Activated CD4-positive, alpha-beta T cell treated with anti-CD3 and anti-CD28 coated beads for 1 hour (primary cell): ENCODE results near the gene FSTL5.
"Not testable (repeated sequence)": the region's sequence is repeated elsewhere in the genome, so short reads cannot be mapped to it uniquely, and the experiment has no call there.

ENCODE experiments used
- DNase-seq: peaks from one replicate; pipeline ENCODE4 v3.0.0-alpha.2; 2020

Gene FSTL5

DNA sequence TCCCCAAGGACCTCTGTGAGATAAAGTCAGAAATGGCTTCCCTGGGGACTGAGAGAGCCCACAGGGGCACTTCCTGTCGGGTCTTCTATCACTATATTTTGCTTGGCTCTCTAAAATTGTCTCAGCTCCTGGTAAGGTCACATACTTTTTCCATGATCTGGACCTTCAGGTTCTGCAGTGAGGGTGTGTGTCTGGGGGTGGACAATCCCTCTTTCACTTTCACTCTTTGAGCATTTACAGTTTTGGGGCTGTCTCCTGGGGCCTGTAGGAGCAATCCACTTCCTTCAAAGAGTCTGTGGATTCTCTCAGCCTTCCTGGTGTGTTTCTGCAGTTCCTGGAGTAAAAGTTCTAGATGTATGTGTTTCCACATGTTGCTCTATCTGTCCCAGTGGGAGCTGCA lies 335.7 kb downstream of the FSTL5 start:
- DNase-seq, result no peak

DNA sequence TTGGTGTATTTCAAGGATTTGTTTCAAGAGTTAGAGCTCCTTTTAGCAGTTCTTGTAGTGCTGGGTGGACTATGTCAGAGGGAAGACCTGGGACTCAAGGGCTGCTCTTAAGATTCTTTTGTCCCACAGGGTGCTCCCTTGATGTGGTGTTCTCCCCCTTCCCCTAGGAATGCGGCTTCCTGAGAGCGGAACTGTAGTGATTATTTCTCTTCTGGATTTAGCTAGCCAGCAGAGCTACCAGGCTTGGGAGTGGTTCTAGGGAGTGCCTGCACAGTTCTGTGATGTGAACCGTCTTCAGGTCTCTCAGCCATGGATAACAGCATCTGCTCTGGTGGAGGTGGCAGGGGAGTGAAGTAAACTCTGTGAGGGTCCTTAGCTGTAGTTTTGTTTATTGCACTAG lies 336.8 kb downstream of the FSTL5 start:
- no peak for DNase-seq

DNA sequence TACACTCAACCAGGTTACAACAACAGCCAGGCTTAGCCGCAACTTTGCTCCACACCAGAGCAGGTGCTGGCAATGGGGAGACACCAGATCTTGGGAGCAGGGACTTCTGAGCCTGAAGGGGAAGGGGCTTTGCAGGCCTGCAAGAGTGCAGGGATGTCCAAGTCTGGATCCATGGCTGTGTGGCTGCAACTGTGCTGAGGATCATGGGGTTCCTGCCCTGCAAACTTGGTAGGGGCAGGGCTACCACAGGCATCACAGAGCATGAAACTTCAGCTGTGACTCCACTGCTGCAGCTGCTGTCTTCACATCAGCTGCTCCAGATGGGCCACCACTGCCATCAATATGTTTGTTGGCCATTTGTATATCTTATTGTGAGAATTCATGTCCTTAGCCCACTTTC lies 340.4 kb downstream of the FSTL5 start:
- no peak for DNase-seq

DNA sequence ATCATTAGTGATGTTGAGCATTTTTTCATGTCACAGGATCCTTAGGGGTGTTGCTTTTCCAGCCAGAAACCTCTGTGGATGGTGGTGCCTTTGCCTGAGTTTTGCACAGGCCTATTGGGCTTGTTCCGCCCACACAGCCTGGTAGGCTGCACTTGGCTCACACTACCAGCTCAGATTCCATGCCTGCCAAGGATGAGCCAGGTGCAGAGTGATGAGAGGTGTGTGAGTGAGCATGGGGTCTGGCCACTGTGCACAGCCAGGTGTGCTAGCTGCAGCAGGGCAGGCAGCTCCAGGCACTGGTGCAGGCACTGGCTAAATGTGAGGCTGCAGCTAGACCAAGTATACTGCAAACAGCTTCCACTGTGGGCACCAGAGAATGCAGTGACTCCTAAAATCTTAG lies 341.6 kb downstream of the FSTL5 start:
- no peak for DNase-seq

DNA sequence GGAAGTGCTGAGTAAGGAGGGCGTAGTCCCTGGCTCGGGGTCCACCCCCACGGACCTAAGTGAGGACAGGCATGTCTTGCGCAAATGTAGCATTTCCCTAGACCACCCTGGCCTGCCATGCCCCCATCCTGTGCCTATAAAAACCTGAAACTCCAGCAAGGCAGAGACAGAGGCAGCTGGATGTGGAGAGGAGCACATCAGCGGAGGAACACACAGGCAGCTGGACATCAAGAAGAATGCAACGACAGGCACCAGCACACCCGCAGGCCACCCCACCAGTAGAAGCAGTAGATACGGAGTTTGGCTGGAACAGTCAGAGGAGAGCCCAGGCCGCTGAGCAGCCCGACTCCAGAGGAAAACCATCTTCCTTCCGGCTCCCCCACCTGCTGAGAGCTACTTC lies 345.9 kb downstream of the FSTL5 start:
- no peak for DNase-seq

DNA sequence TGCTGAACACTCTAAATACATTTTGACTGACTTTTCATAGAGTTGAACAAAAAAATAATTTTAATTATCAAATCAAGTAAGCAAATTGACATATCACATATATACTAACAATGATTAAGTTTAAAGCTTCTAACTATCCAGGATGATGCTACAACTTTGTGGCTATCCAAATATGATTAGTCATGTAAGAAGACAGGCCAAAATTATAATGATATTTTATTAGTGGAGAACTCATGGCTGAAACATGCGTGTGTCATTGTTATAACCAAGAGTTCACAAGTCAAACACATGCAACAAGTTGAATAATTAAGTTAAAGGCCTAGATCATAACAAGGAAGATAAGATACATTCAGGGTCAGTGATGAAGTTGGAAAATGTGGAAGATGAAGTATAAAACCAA lies 346.8 kb downstream of the FSTL5 start:
- no peak for DNase-seq

DNA sequence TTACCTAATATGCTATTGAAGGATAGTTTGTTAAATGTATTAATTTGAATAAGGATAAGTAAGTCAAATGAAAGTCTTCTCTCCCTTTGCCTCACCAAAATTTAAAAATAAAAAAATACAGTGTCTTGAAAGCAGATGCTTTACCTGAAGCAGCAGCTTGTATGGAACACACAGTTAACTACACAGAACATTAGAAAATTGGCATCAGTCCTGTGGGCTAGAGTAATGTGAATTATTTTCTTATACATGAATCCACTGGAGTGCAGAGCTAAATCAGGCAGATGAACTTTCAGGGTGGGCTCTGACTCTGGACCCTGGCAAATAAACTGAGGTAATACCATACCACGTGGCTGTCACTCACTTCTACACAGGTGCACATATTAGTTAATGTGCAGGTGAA lies 348.0 kb downstream of the FSTL5 start:
- DNase-seq, result no peak

DNA sequence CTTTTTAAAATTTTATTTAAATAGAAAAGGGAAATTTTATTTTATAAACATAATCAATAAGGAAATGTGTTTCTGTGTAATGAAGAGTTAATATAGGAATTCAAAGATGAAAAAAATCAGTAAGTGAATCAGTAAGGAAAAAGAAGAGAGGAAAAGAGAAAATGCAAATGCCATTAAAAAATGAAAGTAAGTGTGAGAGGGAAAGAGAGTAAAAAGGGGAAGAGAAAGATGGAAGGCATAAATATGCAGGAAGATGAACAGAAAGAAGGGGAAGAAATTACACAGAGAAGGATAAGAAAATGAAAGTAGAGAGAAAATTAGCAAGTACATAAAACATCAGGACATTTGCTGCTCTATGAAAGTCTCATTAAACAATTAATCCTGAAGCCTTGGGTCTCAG lies 349.9 kb downstream of the FSTL5 start:
- no peak for DNase-seq

DNA sequence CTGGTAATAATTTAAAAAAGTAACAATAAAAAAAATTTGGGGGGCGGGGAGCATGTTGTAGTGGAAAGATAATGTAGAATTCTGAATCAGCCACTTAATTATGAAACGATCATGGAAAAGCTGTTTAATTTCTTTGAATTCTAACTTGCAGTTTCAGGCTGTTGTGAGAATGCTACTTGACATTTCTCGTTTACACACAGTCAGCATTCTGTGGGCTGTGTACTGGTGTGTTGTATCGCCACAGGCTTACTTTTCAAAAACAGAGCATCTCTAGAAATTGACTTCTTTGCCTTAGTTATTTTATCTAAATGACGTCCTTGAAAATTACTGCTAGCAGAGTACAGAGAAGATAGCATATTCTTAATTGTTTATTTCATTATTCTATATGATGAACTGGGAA lies 350.4 kb downstream of the FSTL5 start:
- DNase-seq, result no peak

DNA sequence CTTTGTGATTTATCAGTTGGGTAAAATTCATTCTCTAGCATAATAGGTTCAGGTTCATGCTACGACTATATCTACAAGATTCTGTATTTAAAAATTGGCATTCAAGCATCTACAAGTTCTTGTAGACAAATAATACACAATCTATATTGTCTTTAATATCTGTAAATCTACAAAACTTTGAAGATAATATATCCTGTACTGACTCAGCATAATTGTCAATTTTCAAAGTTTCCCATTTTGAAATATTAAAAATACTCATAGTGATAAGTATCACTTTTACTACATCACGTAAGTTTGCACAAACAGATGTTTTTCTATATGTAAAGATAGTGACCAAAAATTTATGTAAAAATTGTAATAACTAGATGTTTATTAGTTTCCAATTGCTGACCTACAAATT lies 360.6 kb downstream of the FSTL5 start:
- no peak for DNase-seq

DNA sequence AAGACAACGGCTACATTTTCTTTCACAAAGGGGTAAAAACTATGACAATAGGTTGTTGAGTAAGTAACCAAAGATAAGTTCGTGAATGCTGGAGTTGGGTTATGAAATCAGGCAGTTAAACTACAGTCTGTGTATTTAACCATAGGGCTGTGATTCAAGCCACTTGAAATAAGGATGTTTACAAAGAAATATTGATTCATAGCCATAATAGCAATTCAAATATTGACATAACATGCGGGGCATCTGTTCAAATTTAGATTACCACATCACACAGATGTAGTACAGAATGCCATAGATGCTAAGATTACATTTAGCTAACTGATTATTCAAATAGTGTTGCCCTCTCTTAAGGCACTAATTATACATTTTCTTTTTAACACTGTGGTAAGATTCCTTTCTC lies 364.1 kb downstream of the FSTL5 start:
- DNase-seq, result no peak

DNA sequence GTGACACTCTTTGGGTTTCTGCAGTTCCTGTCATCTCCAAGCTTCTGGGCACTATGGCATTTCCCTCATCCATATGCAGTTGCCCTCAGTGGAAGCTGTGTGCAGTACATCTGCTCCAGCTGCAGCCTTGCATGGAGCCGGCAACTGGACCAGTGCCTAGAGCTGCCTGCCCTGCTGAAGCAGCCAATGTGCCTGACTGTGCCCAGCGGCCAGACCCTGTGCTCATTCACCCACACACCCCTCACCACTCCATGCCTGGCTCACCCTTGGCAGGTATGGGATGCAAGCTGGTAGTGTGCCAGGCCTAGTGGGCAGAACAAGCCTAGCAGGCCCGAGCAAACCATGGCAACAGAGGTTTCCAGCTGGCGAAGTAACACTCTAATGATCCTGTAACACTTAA lies 370.8 kb downstream of the FSTL5 start:
- DNase-seq, result no peak

DNA sequence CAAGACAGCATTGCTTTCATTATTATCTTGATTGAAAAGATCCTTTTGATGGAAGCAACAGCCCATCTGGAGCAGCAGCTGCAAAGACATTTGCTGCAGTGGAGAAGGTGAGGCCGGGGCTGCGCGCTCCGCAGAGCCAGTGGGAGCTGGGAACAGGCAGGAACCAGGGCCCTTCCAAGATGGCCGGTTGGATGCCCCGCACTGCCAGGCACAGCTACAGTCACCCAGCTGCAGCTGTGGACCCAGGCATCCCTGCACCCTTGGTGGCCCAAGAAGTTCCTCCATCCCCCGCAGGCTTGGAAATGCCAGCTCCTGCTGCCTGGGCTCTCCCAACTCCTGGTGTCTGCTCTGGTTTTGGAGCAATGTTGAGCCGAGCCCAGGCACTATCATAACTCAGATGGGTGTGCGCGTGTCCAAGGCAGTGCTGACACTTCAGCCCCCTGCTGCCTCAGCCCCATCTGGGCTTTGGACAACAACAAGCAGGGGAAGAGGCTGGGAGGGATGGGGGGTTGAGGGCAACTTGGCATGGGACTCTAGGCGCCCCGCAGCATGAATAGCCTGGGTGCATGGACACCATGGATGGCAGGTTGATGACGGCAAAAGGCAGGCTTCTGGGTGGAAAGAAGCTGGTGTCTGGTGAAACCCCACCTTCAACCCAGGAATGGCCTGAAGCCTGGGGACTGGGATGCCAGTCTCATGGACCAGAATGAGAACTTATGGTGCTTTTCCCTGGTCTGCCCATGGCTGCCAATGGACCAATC lies 371.8 kb downstream of the FSTL5 start:
- no peak for DNase-seq

DNA sequence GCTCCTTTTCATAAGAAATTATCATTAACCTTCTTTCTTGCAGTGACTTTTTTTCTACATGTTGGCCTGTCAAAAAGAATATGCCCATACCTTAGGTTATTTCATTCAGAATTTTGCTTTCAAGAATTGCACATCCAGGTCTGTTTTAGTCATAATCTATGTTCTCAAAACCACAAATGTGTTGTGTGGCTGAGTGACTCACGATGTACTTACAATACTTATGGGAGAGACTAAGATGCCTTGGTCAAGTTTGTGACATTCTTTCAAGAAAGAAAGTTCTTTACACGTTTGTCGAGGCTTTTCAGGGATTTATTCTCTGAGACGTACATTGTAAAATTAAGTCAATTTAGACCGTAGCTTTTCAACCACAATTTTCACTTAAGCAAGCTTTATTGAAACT lies 396.7 kb downstream of the FSTL5 start:
- DNase-seq, result no peak

DNA sequence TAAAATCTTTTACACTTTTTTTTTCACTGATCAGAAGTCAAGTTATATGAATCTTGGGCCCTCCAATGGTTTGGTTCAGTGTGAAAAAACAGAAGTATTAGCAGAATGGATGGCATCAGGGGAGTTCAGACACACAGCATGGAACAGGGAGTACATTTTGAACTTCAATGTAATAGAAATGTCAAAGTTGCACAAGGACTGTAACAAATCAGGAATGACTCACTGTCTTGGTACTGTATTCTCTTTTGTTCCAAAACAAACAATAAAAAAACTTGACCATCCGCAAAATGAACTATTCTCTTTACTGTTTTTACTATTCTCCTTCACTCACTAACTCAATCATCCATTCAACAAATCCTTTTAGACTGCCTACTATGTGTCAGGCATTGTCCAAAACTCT lies 401.0 kb downstream of the FSTL5 start:
- DNase-seq, result no peak

DNA sequence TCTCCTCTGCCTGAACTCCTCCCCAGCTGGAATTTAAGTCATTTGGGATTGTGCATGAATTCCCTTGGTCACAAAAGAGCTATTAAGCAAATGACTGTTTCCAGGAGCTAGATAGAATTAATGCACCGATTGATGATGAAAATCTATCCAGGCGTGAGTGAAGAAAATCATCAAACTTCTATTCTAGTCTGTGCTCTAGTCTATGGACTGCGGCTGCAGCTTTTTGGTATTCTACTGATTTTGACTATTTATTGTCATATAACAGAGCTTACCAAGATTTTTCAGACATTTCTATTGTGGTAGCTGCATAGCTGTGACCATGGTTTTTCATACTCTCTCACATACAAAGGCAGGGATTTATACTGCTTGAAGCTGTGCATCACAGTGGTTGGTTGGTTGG lies 403.8 kb downstream of the FSTL5 start:
- no peak for DNase-seq

DNA sequence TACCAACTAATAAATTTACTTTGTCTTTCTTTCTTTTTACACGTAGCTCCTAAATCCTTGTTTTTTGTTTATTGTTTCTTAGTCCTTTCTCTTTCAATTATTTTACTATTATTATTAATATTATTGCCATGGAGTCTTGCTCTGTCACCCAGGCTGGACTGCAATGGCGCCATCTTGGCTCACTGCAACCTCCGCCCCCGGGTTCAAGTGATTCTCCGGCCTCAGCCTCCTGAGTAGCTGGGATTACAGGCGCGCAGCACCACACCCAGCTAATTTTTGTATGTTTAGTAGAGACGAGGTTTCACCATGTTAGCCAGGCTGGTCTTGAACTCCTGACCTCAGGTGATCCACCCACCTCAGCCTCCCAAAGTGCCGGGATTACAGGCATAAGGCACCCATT lies 405.4 kb downstream of the FSTL5 start:
- not testable (repeated sequence) for DNase-seq

DNA sequence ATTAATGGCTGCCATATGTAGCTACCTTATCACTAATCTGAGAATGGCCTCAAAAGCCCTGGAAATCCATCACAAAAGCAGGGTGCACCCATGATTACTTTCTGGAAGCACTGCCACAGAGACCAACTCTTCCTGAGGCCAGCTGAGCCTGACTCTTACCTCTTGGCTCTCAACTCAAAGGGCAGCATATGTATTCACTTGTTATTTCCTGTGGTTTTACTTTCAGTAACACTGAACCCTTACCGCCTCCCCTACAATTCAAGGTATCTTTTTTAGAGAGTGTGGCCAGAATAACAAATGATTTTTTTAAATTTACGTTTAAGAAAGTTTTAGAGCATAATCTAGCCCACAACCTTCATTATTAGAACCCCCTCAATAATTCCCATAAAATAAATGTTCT lies 434.9 kb downstream of the FSTL5 start:
- no peak for DNase-seq

DNA sequence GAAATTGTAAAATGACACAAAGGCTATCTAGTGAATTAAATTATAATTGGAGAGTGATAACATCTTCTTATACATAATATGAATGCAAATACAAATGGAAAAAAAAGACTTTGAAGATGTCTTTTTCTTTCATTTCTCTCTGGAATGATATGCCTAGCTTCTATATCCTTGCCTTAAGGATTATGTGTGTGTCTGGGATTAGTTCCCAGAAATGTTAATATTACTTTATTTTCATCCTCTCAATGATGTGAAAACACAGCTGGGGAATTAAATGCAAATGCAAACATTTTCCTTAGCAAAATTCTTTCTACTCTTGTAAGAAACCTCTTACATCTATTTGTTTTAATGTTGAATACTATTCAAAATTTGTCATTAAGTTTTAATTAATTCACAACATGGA lies 441.9 kb downstream of the FSTL5 start:
- no peak for DNase-seq

DNA sequence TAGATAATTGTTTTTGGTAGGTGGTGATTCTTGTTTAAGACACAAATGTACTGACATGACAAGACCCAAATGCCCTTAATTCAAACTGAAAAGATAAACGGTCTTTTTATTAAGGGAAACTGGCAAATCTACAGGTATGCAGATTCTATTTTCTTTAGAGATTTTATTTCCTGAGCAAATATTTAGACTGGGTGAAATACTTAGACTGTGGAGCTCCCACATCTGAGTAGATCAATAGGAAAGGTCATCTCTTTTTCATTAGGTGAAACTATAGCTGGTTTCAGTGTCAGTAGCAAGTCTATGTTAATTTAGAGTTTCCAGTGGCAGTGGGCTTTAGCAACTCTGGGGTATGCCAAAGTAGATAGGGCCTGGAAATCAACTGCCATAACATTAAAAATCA lies 446.7 kb downstream of the FSTL5 start:
- DNase-seq, result no peak

DNA sequence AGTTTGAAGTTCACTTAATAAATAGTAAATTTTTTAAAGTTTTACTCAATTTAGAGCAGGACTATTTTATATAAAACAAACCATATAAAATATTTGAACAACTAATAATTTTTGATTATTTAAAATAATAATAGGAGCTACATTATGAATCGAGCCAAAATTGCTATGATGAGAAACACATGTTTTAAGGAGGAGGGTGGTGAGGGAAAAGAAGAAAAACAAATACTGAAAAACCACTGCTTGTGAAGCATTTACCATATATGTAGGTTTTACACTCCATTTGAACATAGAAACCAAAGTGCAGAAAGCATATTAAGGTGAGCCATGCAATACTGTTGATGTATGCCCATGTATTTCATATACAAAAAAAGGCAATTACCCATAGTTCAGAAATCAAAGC lies 448.9 kb downstream of the FSTL5 start:
- DNase-seq, result no peak

DNA sequence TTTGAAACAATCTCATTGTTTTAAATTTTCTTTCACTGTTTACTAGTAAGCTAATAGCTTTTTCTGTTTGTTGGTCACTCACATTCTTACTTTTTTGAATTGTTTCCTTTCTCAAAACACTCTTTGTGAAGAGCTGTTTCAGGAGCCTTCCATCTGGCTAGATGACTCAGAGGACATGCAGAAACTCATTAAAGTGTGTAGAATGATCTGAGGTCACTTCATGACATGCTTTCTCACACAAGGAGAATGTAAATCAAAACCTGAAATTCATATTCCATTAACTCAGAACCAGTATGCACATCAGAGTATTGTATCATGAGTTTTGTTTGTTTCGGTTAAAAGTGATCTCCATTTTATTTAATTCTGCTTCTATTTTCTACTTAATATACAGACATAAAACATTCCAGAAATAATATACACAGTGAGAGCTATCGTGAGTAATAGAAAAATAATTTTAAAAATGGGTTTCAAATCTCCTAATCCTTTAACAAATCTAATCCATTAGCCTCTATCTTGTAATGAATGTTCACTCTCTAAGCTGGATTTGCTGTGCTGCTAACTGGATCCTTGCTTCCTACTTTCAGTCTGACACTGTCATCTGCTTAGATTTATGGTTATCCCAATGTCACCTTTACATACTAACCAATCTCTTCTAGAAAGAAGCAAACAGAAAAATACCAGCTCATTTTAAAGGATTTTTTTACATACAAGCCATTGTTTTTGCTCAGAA lies 449.6 kb downstream of the FSTL5 start:
- no peak for DNase-seq

DNA sequence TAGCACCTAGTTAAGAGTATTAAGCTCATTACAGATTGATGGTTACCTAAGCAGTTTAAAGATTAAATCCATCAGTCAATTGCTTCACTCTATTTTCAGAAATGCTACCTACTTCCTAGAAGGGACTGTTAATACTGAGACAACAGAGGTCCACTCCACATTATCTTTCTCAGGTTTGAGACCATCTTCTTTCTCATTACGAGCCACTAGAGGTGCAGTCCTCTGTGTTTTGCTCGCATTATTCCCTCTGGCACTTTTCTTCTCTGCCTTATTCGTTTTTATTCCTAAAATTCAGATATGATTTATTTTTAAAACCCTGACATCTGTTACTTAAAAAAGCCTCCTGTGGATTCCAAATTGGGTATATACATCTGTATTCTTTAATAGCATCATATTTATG lies 459.1 kb downstream of the FSTL5 start:
- no peak for DNase-seq

DNA sequence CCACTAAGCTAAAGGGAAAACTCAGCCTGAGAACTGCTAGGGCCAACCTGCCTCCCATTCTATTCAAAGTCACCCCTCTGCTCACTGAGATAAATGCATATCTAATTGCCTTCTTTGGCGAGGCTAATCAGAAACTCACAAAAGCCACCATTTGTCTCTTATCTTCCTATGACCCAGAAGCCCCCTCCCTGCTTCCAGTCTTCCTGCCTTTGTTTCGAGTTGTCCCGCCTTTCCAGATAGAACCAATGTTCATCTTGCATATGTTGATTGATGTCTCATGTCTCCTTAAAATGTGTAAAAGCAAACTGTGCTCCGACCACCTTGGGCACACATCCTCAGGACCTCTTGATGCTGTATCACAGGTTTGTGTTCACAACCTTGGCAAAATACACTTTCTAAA lies 459.8 kb downstream of the FSTL5 start:
- no peak for DNase-seq

DNA sequence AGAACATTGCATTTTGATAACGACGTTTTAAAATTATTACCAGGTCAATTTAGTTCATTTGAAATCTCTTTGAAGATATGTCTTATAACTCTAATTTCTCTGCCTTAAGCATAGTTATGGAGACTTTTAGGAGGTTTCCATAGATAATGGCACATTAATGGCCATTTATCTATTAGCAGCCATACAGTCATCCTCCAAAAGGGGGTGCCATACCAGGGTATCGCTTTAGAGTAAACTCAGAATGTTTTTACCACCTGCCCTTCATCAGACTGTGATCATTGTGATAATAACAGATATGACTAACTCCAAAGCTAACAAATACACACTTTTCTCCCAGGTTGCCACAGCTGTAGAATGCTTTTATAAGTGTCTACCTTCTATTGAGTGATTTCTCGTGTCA lies 461.5 kb downstream of the FSTL5 start:
- no peak for DNase-seq
